Common myeloid progenitor, CD34-positive (primary cell): ENCODE measurements around the gene STAG2.
"Not testable (repeated sequence)": the region's sequence is repeated elsewhere in the genome, so short reads cannot be mapped to it uniquely, and the experiment has no call there.

Source experiments
- CTCF ChIA-PET: fragments of 350-600 bp; sonication (Branson Sonifier 250); formaldehyde crosslinking; loops from one replicate; lab custom pipeline; 2021; ENCODE audit warnings: antibody characterized with exemption; lab: Charles Lee
- POLR2A ChIA-PET: fragments of 350-600 bp; sonication (Branson Sonifier 250); formaldehyde crosslinking; loops from one replicate; lab custom pipeline; 2021; ENCODE audit warnings: antibody characterized with exemption; lab: Charles Lee
- DNase-seq, 3 donors: peaks; one replicate each; pipeline versions ENCODE4 v3.0.0 to v3.0.0-alpha.2; 2013
- H3K27ac ChIP-seq, 2 experiments: 1 replicate in 1 of 2; 2 replicates in 1 of 2; pipeline ENCODE4 v1.7.0; 2013; ENCODE audit warnings: inconsistent platforms in 2 of 2, low read length in 2 of 2, mild to moderate bottlenecking in 2 of 2, low read depth in 1 of 2, moderate library complexity in 1 of 2; ENCODE audit not compliant: severe bottlenecking in 2 of 2, insufficient read depth in 1 of 2, poor library complexity in 1 of 2
- H3K27me3 ChIP-seq, 5 experiments: replicated peaks in 2 of 5; 1 replicate in 3 of 5; 2 replicates in 2 of 5; pipeline versions ENCODE4 v1.6.1 to v1.7.0; 2013; ENCODE audit warnings: low read length in 4 of 5, mild to moderate bottlenecking in 2 of 5, moderate library complexity in 2 of 5, inconsistent platforms in 1 of 5; ENCODE audit not compliant: insufficient read depth in 5 of 5, control insufficient read depth in 4 of 5
- H3K36me3 ChIP-seq, 4 experiments: 1 replicate in 2 of 4; 2 replicates in 2 of 4; pipeline versions ENCODE4 v1.6.1 to v1.7.0; 2013; ENCODE audit warnings: low read length in 3 of 4, control low read depth in 1 of 4, mild to moderate bottlenecking in 1 of 4; ENCODE audit not compliant: control insufficient read depth in 4 of 4, insufficient read depth in 4 of 4
- H3K4me1 ChIP-seq, 4 experiments: 1 replicate in 3 of 4; 2 replicates in 1 of 4; pipeline versions ENCODE4 v1.6.1 to v1.7.1; 2013; ENCODE audit warnings: low read length in 3 of 4, mild to moderate bottlenecking in 3 of 4, control low read depth in 1 of 4, inconsistent platforms in 1 of 4, moderate library complexity in 1 of 4; ENCODE audit not compliant: control insufficient read depth in 4 of 4, insufficient read depth in 4 of 4; ENCODE audit errors: control extremely low read depth in 1 of 4
- H3K4me3 ChIP-seq, 7 experiments: 1 replicate in 4 of 7; 2 replicates in 3 of 7; pipeline versions ENCODE4 v1.5.1 to v1.7.0; 2013; ENCODE audit warnings: mild to moderate bottlenecking in 7 of 7, low read length in 6 of 7, moderate library complexity in 6 of 7, inconsistent platforms in 2 of 7, low read depth in 2 of 7, control low read depth in 1 of 7; ENCODE audit not compliant: insufficient read depth in 4 of 7, control insufficient read depth in 1 of 7; ENCODE audit errors: extremely low read depth in 1 of 7
- H3K9me3 ChIP-seq, 5 experiments: 1 replicate in 4 of 5; 2 replicates in 1 of 5; pipeline versions ENCODE4 v1.6.1 to v1.7.1; 2013; ENCODE audit warnings: low read length in 4 of 5, mild to moderate bottlenecking in 2 of 5, inconsistent platforms in 1 of 5, low read depth in 1 of 5, moderate library complexity in 1 of 5; ENCODE audit not compliant: control insufficient read depth in 4 of 5, insufficient read depth in 2 of 5; ENCODE audit errors: control extremely low read depth in 1 of 5
- WGBS: methylation state at CpG from one replicate; pipeline ENCODE4 v1.1.5; 2013; ENCODE audit not compliant: insufficient coverage; 5-methylcytosine and 5-hydroxymethylcytosine counted together

The STAG2 gene

DNA sequence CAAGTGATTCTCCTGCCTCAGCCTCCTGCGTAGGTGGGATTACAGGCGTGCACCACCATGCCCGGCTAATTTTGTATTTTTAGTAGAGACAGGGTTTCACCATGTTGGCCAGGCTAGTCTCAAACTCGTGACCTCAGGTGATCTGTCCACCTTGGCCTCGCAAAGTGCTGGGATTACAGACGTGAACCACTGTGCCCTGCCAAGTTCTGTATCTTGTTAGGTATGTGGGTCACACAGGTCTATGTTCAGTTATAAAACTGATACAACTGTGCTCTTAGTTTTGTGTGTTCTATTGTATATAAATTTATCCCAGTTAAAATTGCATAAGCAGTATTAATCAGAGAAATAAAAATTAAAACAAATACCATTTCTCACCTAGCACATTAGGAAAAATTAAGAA lies 122.9 kb downstream of the STAG2 start:
- H3K9me3 ChIP-seq, H3K27ac ChIP-seq, H3K4me3 ChIP-seq, POLR2A ChIA-PET, H3K4me1 ChIP-seq, H3K27me3 ChIP-seq, DNase-seq, CTCF ChIA-PET: not testable (repeated sequence)
- H3K36me3 ChIP-seq: peaks cover 2 to 60% (median 23%) of the 10 kb centered on the region in 4 experiments
- 44% methylated on average over 2 of the region's 6 CpGs for WGBS

DNA sequence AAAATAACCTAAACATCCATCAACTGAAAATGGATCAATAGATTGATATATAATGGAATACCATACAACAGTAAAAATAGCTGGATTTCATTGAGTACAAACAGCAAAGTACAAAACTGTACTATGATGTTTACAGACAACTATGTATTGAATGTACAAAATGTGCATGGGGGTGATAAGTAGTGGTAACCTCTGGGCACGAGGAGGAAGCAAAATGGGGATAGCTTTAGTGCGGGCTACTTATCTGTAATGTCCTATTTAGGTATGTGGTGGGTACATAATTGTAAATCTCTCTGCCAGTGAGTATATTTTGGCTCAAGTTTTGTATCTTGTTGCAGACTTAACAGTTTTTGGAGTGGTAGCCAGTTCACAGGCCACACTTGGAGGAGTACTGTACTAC lies 123.6 kb downstream of the STAG2 start:
- DNase-seq: peak in 1 of 3 donors; percentile 42
- WGBS: 94% methylated on average over 2 of the region's 2 CpGs
- H3K36me3 ChIP-seq: peaks cover 4 to 61% (median 24%) of the 10 kb centered on the region in 4 experiments
- H3K9me3 ChIP-seq: no peaks in the 10 kb centered on the region
- H3K4me3 ChIP-seq: no peak overlapping the region
- H3K27me3 ChIP-seq: no peaks in the 10 kb centered on the region
- POLR2A ChIA-PET: no interaction called here
- H3K4me1 ChIP-seq: no peaks in the 10 kb centered on the region
- CTCF ChIA-PET: no interaction called here
- H3K27ac ChIP-seq: no peak overlapping the region

DNA sequence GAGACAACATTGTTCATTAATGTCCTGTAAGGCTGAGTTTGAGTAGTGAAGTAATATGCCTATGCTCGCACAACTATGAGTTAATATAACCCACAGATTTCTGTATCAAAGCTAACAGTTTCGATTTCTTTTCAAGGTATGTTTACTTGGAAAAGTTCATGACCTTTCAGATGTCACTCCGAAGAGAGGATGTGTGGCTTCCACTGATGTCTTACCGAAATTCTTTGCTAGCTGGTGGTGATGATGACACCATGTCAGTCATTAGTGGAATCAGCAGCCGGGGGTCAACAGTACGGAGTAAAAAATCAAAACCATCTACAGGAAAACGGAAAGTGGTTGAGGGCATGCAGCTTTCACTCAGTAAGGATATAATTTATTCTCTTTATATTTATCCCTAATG lies 124.9 kb downstream of the STAG2 start:
- Histone ChIP-seq H3K4me3 (no peak overlapping the region), H3K27ac (no peak overlapping the region), H3K36me3 (peaks cover 4 to 66% (median 25%) of the 10 kb centered on the region in 4 experiments), H3K4me1 (no peaks in the 10 kb centered on the region), H3K27me3 (no peaks in the 10 kb centered on the region), H3K9me3 (no peaks in the 10 kb centered on the region)
- POLR2A ChIA-PET: no interaction called here
- no peak for DNase-seq
- CTCF ChIA-PET: no interaction called here
- 92% methylated on average over 2 of the region's 7 CpGs for WGBS

DNA sequence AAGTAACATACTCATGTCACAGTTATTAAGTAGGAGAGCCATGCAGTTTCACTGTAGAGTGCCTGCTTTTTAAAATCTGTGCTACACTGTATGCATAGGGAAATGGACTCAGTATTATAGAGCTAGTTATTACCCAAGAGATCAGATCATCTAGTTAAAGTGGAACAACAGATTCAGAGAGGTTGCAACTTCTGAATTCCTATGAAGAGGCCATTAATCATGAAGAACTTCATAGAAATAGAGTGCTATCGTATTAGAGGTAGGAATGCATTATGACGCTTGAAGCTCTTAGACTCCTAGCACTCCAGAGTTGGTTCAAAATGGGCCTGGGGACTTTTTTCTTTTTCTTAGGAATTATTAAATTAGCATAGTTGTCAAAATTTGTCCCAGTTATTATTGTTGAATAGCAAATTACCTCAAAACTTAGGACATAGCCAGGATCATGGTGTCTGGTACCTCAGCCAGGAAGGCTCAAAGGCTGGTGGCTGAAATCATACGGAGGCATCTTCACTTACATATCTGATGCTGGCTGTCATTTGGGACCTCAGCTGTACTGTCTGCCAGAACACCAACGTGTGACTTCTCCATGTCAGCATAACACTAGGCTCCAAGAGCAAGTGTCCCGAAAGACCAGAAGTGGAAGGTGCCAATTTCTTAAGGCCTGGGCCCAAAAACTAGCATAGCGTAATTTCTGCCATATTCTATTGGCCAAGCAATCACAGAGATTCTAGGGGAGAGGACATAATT lies 125.7 kb downstream of the STAG2 start:
- DNase-seq: no peak
- POLR2A ChIA-PET: no interaction called here
- WGBS: 87% methylated on average over 6 of the region's 6 CpGs
- Histone ChIP-seq H3K27me3 (no peaks in the 10 kb centered on the region), H3K4me3 (no peak overlapping the region), H3K36me3 (peaks cover 4 to 69% (median 26%) of the 10 kb centered on the region in 4 experiments), H3K9me3 (no peaks in the 10 kb centered on the region), H3K4me1 (no peaks in the 10 kb centered on the region), H3K27ac (no peak overlapping the region)
- CTCF ChIA-PET: no interaction called here

DNA sequence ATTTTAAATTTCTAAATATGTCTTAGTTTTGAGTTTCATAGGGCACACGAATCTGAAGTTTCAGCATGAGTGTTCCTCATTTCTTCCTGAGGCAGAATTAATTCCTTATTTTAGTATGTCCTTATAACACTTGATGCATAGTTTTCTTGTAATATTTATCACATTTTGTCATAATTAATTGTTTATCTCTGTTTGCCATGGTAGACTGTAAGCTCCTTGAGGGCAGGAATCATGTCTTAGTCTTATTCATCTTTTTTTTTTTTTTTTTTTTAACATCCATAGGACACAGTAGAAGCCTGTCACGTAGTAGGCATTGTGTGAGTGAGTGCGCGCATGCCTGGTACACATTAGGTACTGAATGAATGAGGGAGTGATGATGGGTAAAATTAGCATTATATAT lies 131.7 kb downstream of the STAG2 start:
- ChIA-PET POLR2A (no interaction called here), CTCF (no interaction called here)
- no peak overlapping the region for H3K27ac ChIP-seq
- DNase-seq: peak in 1 of 3 donors; percentile 9
- H3K9me3 ChIP-seq: no peaks in the 10 kb centered on the region
- WGBS: no CpG with 5 or more reads among the region's 4 CpGs
- no peak overlapping the region for H3K4me3 ChIP-seq
- no peaks in the 10 kb centered on the region for H3K4me1 ChIP-seq
- H3K27me3 ChIP-seq: no peaks in the 10 kb centered on the region
- H3K36me3 ChIP-seq: peaks cover 4 to 61% (median 23%) of the 10 kb centered on the region in 4 experiments

DNA sequence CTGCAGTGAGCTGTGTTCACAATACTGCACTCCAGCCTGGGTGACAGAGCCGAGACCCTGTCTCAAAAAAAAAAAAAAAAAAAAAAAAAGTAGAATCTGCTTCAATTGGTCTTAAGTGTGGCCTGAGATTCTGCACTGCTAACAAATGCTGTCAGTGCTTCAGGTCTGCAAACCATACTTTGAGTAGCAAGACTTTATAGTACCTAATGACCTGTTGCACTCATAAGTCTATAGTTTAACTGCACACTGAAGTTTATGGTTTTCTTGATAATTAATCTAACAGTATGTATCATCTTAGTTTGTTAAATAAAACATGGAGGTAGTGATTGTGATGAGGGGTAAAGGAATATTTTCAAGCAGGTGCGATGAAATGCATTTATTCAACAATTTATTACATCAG lies 135.6 kb downstream of the STAG2 start:
- no peaks in the 10 kb centered on the region for H3K4me1 ChIP-seq
- H3K9me3 ChIP-seq: no peaks in the 10 kb centered on the region
- no peaks in the 10 kb centered on the region for H3K27me3 ChIP-seq
- no peak overlapping the region for H3K27ac ChIP-seq
- ChIA-PET CTCF (no interaction called here), POLR2A (interaction anchor here (0.5 kb wide), 1 partner anchor 1036 kb away, joined by 3 read pairs; no protein-coding TSS in a partner anchor)
- DNase-seq: no peak
- peaks cover 2 to 41% (median 15%) of the 10 kb centered on the region in 4 experiments for H3K36me3 ChIP-seq
- no peak overlapping the region for H3K4me3 ChIP-seq
- WGBS: no CpG with 5 or more reads among the region's 2 CpGs

DNA sequence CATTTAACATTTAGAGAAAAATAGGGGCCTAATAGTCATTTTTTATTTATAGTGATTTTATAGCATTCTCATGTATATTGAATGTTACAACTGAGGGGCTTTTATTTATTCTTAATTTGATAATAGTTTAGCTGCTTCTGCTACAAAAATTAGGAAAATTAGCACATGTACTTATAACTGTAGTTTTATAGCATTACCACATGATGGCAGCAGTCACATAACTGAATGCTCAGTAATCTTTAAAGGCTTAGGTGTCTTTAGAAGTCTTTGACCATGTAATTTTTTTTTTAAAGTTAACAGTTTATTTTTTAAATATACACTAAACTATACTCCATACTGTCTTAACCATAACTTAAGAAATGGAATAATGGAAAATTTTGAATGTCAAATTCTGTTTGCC lies 136.6 kb downstream of the STAG2 start:
- Histone ChIP-seq H3K4me1 (no peaks in the 10 kb centered on the region), H3K27ac (peak overlapping the region in 1 of 2 experiments; percentile 20), H3K9me3 (no peaks in the 10 kb centered on the region), H3K4me3 (no peak overlapping the region), H3K27me3 (no peaks in the 10 kb centered on the region), H3K36me3 (peaks cover 0 to 38% (median 16%) of the 10 kb centered on the region in 4 experiments)
- peak; percentile 35 to 63 (median 61) for DNase-seq
- ChIA-PET CTCF (interaction anchor here (0.6 to 0.7 kb wide), 2 partner anchors 9 to 648 kb away, joined by 3 read pairs; no protein-coding TSS in a partner anchor), POLR2A (no interaction called here)
